OCI-LY3 (cell line): Measurements from ENCODE around the gene ATP9A.

Experiments
- EZH2phosphoT487 ChIP-seq: fragments of 200-600 bp; shearing (Covaris generic); IDR thresholded peaks from 2 replicates; pipeline ENCODE4 v1.6.1; 2018; ENCODE audit warnings: antibody characterized with exemption, mixed run types, low read depth
- TF ChIP-seq, protein P1 (sequence below): fragments of 200-600, 300-600 bp; sonication (generic); IDR thresholded peaks from 2 replicates; pipeline ENCODE4 v1.5.1; 2014; ENCODE audit warnings: antibody characterized with exemption, low read length, low read depth

- TF ChIP-seq, protein P1, sequence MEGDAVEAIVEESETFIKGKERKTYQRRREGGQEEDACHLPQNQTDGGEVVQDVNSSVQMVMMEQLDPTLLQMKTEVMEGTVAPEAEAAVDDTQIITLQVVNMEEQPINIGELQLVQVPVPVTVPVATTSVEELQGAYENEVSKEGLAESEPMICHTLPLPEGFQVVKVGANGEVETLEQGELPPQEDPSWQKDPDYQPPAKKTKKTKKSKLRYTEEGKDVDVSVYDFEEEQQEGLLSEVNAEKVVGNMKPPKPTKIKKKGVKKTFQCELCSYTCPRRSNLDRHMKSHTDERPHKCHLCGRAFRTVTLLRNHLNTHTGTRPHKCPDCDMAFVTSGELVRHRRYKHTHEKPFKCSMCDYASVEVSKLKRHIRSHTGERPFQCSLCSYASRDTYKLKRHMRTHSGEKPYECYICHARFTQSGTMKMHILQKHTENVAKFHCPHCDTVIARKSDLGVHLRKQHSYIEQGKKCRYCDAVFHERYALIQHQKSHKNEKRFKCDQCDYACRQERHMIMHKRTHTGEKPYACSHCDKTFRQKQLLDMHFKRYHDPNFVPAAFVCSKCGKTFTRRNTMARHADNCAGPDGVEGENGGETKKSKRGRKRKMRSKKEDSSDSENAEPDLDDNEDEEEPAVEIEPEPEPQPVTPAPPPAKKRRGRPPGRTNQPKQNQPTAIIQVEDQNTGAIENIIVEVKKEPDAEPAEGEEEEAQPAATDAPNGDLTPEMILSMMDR = no peak
- TF ChIP-seq EZH2phosphoT487 = no peak
Measured at GRCh38 chr20:51792960-51793359, 24.8 kb upstream of the ATP9A start.
